CD1c-positive myeloid dendritic cell (primary cell): ENCODE results near the gene PTGES3.
"Not testable (repeated sequence)": the region's sequence is repeated elsewhere in the genome, so short reads cannot be mapped to it uniquely, and the experiment has no call there.

ENCODE experiments used
- DNase-seq: peaks from one replicate; pipeline ENCODE4 v3.0.0-alpha.2; 2016; ENCODE audit errors: extremely low spot score

Gene PTGES3

DNA sequence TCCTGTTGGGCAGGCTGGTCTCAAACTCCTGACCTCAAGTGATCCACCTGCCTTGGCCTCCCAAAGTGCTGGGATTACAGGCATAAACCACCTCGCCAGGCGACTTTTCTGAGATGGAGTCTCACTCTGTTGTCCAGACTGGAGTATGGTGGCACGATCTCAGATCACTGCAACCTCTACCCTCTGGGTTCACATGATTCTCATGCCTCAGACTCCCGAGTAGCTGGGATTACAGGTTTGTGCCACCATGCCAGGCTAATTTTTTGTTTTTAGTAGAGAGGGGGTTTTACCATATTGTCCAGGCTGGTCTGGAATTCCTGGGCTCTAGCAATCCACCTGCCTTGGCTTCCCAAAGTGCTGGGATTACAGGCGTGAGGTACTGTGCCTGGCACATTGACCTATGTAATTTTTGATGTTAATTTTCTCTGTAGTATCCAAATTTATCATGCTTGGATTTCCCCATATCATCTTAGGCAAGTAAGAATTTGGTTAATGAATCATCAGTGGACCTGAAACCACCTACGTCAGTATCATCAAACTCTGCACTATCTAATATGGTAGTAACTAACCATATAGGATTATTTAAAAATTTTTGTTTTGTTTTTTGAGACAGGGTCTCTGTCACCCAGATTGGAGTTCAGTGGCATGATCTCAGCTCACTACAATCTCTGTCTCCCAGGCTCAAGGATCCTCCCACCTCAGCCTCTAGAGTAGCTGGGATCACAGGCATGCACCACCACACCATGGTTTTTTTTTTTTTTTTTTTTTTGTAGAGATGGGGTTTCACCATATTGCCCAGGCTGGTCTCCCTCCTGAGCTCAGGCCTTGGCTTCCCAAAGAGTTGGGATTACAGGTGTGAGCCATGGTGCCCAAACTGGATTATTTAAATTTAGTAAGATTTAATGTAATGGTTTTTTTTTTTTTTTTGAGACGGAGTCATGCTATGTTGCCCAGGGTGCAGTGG, 30.4 kb downstream of the PTGES3 start:
- DNase-seq, result no peak

DNA sequence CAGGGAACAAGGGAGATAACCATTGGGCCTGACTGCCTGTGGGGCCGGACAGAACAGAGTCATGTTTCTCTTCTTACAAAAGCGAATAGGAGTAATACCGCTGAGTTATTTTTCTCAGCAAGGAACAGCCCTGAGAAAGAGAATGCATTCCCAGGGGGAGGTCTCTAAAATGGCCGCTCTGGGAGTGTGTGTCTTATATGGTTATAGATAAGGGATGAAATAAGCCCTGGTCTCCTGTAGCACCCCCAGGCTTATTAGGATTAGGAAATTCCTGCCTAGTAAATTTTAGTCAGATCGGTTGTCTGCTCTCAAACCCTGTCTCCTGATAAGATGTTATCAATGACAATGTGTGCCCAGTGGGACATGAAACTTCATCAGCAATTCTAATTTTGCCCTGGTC, 34.3 kb downstream of the PTGES3 start:
- not testable (repeated sequence) for DNase-seq

DNA sequence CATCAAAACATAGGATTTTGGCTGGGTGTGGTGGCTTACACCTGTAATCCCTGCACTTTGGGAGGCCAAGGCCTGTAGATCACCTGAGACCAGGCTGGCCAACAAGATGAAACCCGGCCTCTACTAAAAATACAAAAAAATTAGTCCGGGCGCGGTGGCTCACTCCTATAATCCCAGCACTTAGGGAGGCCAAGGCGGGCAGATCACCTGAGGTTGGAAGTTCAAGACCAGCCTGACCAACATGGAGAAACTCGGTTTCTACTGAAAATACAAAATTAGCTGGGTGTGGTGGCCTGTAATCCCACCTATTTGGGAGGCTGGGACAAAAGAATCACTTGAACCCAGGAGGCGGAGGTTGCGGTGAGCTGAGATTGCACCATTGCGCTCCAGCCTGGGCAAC, 40.1 kb downstream of the PTGES3 start:
- not testable (repeated sequence) for DNase-seq

DNA sequence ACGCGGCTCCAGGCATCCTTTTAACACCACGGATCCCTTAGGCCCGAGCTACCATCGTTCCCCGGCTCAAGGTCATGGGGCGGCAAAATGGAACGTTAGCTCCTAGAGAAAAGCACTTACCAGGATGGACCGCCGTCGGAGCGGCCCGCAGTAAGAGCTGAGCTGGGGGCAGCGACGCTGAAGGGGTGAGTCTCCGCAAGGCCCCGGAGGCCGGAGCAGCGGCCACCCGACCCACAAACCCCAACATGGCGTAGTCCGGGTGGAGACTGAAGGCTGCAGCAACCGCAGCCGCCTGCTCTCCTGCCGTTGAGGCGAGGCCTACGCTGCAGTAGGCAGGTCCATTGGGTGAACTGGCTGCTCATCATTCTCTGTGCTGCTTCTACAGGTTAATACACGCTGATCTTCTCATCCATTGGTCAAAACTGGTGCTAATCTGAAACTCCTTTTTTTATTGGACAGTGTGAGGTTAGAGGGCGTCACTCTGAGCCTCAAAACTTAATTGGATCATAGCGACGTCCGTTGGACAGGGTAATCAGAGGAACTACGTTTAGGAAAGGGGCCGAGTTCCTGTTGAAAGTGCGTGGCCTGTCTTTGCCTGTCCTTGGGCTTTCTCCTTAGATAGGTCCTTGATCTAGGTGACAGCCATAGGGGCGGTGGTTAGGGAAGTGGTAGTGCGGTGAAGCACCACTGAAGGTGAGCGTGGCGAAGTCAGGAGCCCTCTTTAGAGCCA, 42.2 kb downstream of the PTGES3 start, which contains the start of gene ATP5F1B:
TSS of gene ATP5F1B (minus strand) at position 268 of the 730 bp plus-strand sequence. CDS start at position 247, 21 bp downstream.
- DNase-seq, result peak; percentile 99

DNA sequence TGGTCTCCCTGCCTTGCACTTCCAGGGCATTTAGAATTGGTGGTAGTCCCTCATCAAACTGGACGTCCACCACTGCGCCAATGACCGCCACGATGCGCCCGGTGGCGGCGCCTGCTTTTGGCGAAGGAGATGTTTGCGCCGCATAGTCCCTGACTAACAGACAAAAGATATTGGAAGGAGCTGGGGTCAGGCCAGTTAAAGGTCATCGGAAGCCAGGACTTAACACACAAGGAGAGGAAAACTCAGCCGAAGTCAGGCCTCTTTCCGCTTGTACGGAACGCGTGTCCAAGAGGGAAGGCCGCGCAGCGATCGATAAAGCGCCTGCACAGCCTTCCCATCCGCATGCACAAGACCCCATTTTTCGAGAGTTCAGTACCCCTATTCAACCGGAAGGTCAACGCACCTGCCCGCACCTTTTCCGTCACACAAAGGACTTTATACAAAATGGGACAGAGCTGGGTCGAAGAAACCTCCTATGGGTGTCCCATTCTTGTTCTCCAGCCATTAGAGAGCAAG, 42.8 kb downstream of the PTGES3 start:
- no peak for DNase-seq

DNA sequence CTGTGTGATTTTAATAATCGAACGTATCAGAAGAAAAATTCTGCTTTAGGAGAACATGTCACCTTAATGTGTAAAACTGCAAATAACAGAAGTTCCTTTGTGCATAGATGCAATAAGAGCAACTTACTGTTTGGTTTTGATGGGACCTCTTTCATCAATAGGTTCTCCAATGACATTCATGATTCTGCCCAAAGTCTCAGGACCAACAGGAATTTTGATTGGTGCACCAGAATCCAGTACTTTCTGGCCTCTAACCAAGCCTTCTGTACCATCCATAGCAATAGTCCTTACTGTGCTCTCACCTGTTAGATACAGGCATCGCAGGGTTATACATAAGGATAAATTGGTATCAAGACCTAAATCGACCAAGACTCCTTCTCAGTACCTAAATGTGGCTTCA, 43.4 kb downstream of the PTGES3 start:
- no peak for DNase-seq

DNA sequence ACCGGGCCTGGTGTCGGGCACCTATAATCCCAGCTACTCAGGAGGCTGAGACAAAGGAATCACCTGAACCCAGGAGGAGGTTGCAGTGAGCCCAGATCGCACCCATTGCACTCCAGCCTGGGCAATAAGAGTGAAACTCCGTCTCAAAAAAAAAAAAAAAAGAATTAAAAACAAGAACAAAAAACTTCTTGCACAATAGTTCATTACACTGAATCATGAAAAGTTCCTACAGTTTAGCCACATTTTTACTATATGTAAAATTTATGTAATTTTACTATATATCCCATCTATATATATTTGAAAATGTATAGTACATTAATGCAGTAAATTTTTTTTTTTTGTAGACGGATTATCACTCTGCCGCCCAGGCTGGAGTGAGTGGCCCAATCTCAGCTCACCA, 46.9 kb downstream of the PTGES3 start:
- no peak for DNase-seq

DNA sequence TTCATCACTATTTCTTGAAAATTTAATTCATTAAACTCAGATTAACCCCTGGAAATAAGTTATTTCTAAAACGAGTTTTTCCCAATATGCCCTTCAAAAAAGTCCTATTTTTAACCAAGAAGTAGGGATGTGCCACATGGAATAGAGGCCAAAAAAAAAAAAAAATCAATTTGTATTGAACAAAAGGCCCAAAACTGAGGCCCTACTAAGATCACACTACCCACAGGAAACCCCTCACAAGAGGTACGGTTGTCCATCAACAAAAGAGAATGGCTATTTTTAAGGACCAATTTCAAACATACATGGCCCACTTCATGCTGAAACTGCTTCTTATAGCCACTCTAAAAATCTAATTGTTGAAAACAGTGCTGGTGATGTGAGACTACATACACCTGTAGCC, 50.5 kb downstream of the PTGES3 start:
- no peak for DNase-seq

DNA sequence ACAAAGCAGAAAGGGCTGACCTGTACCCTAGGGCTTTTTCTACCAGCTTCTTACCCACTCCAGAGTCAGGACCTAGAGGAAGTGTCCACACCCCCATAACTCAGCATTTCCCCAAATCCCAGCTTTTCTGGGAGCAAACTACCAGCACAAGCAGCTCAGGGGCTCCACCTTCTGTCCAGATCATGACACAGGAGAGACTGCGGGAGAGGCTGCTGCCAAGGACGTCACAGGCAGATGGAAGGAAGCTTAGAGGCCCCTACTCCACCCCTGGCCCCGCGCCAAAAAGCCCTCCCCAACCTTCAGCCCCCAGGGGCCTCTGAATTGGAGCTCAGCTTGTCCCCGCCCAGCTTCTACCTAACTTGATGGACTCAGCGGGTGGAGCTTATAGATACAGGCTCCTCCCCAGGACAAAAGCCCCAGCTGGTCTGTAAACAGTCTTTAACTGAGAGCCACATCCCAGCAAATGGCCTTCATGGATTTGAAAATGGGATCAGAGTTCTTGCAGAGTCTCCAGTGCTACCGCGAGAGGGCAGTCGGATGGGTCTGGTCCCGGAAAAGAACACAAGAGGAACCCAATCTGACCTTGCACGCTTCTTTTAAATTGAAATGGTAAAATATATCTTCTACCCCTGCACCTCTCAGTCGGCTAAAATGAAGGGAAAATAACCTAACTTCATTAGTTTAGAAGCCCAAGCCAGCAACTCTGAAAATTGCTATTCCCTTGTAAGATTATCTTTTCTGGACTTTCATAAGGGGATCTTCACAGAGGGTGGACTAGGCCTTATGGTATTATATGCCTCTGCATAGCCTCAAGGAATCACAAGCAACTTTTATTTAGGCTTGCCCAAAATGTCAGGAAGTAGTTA, 51.2 kb downstream of the PTGES3 start:
- DNase-seq, result peak; percentile 92

DNA sequence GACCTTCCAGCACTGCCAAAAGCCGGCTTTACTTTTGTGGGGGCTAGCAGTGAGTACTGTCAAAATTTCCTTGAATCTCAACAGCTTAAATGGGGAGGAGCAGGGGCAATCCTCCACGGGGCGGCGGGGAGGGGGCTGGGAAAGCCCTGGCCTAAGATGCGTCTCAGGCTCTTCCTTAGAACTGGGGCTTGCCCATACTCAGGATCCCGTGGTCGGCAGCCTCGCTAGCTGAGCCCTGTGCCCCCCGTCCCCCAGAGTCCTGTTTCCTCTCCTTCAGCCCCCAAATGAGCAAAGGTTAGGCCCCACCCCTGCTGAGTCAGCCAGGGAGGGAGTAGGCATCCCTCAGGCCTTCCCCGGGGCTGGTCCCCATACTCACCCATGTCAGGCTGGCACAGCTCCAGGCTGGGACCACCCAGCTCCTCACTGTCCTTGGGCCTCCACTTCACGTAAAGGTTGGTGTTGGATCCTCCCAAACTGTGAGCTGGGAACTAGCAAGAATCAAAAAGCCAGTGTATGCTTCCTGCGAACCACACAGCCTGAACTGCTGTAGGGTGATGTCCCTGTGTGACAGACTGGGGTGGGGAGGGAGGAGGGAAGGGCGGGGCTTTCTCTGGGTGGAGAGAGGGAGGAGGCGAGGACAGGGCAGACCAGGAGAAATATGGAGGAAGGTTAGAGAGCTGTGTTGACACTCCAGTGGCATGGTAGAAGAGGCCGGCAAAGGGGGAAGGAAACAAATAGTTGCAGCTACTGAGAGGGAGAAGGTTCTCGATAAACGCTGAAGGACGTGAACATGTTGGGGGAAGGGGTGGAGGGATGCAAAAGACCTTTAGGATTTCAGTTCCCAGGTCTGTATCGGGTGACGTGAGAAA, 52.0 kb downstream of the PTGES3 start:
- DNase-seq, result peak; percentile 81

DNA sequence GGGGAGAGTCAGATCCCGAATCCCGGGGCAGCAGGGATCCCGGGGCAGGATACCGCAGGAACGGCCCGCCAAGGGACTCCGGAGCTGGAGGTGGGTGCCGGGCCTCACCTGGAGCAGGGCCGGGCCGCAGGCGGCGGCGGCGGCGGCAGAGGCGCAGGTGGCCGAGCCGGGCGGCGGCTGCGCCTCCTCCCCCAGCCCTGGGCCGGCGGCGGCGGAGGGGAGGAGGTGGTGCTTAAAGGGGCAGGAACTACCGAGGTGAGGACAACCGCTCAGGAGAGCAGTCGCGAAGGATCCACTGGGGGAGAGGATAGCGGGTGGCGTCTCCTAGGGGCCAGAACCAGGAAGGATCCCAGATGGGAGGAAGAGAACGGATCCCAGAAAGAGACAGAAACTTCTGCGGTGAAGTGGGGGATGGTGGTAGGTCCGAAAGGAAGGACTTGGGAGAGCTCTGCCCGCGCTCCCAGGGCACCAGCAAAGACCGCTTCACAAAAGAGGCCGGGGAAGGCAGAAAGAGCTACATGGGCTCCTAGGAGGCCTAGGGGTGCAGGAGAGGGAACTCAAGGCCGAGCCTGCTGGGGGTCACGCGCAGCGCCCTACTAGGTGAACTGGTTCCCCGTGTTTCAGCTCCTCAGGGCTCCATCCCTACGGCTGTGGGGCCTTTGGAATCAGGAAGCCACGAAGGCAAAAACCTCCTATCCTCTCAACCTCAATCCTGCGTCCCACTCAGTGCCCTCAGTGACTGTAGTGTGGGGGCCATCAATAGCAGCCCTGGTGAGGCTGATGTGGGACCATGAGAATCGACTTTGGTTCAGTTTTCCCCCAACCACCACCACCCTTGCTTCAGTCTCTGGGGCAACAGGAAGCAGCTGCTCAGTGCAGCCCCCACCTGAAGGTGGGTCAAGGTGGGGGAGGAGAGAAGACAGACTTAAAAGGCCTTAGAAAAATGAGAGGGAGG, 53.0 kb downstream of the PTGES3 start:
- peak; percentile 53 for DNase-seq

DNA sequence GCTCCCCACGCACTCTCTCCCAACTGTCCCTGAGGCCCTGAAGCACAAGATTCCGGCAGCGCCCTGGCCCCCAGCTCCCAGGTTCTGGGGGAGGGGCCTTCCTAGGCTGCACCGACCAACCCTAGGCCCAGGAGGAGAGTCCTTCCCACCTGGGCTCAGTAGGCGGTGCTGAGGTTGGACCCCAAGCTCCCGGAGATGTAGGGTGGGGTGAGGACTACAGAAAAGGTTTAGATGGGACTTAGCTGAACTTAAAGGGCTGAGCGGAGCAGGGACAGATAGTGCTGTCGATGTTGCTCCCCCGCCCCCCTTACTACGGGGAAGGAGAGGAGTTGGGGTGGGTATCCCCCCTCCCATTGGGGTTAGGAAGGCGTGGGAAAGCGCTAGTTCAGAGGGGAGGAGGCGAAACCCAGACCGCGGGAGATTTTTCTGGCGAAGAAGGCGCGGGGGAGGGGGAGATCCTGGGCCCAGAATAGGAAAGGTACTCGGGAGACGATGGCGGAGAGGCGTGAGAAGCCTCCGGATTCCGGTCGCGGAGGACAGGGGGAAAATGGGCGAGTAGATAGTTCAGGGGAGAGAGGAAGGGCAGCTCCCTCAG, 53.7 kb downstream of the PTGES3 start:
- DNase-seq, result no peak

DNA sequence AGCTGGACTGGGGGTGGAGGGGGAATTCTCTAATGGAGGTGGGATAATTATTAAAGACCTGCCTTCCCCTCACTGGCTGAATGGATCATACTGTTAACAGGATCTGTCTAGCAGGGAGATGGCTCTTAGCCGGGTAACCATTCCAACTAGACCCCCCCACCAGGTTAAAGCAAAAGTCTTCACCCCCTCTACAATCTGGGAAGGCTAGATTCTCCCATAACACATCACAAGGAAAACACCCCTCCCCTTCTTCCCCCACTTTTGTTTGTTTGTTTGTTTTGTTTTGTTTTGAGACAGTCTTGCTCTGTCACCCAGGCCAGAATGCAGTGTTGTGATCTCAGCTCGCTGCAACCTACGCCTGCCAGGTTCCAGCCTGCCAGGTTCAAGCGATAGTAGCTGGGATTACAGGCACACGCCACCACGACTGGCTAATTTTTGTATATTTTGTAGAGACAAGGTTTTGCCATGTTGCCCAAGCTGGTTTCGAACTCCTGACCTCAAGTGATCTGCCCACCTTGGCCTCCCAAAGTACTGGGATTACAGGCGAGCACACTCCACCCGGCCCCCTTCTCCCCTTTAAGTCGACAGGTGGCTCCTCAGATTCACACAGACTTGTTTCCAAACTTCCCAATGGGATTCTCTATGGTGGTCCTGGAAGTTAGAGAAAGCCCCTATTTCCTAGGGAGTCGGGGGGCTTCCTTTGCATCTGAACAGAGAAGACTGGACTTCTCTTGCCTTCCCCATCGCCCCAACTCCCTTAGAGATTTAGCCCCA, 54.4 kb downstream of the PTGES3 start:
- no peak for DNase-seq

DNA sequence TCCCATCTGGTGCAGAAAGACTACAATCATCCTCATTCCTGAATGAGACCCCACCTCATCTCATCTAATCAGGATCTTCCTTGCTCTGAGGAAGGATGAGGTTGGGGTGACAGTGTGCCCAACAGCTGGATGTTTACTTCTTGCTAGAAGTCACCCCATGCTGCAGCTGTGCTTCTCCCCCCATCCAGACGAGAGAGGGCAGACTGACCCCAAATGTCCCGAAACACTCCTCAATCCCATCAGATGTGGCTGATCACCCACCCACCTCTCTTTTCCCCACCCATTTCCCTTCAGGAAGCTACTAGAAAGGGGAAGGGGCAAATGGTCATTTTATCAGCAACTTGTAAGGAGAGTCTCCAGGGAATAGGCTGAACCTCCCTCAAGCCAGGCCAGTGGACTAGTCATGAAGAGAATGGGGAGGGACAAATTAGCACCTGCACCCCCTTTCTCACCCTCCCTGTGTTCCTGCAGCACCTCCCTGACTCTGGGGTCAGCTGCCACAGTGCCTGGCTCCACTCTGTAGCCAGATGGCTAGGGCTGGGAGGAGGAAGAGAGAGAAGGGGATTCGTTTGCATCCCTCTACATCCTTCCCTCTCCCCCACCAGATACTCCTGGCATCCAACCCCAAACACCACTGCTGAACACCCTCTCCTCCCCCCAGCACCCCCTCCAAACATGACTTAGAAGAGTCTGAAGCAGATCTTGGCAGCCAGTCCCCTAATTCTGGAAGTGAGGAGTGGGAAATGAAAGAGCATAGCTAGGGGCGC, 55.2 kb downstream of the PTGES3 start:
- DNase-seq, result no peak

DNA sequence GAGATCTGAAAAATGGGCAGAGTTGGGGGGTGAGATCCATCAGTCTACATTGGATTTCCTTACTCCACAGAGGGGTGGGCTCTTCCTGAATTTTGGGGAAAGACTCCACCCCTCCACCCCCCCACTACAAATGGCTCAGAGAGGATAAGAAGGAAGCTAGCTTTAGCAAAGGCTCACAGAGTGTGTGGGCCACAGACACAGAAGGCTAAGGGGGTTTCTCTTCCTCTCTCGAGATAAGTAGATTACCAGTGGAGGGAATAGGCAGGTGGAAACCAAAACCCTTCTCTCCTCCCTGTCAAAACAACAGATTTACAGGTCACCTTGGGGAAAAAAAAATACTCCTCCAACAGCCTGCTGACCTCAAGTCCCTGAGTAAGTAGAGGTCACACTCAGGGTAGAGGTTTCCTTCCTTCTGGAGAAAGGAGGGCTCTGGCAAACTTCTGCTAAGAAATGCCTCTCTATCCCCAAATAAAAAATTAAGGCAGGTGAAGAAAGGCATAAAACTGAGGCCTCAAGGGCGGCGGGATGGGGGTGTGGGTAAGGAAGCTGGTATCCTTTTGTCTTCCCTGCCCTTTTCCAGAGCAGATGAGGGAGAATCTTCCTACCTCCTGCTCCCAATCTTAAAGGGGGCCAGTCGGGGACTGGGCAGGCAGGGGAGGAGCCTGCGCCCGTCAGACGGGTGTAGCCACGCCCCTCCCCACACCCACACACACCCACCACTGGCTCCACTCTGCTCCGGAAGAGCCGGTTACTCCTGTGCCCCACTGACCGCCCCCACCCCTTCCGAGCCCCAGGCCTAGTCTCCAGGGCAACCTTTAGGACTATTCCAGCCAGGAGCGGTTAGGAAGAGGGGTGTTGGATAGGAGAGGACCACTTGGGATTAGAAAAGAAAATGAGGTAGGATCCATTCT, 56.0 kb downstream of the PTGES3 start:
- DNase-seq, result peak; percentile 81

DNA sequence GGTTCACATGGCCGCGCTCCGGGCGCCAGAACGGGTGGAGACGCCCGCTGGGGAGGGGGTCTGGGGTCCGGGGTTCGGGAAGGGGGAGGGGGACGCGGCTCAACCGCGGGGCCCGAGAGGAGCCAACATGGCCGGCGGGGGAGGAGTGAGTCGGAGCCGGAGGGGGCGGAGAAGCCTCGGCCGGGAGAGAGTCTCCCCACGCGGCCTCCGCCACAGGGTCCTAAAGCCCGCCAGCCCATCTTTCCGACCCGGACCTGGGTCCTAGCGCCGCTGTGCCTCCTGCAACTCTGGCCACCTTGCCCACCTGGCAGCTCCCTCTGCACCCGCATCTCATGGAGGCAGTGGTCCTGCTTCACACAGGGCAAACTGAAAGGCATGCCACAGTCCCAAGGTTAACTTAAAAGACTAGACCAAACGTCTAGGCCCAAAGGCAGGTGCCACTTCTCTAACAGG, 57.9 kb downstream of the PTGES3 start, which contains the start of gene BAZ2A:
TSS of gene BAZ2A (minus strand) at position 147 of the 453 bp plus-strand sequence. CDS start 12,796 bp downstream, outside the sequence.
- DNase-seq, result peak; percentile 79
